ENCODE data around the gene TUBB4A.
"Not testable (repeated sequence)": the region's sequence is repeated elsewhere in the genome, so short reads cannot be mapped to it uniquely, and the experiment has no call there.

Gene TUBB4A

GRCh38 chr19:6501740-6502648 is at the start of gene TUBB4A:
Gene TUBB4A, minus strand, starts transcription at chr19:6502309. Its CDS starts 97 bp downstream, at chr19:6502212.
- no peak for DNase-seq (ENCODE audit: low read depth)

- DNase-seq (ENCODE audit: low read depth): no peak
Observed at GRCh38 chr19:6551091-6551490, 49.0 kb upstream of the TUBB4A start.

DNA sequence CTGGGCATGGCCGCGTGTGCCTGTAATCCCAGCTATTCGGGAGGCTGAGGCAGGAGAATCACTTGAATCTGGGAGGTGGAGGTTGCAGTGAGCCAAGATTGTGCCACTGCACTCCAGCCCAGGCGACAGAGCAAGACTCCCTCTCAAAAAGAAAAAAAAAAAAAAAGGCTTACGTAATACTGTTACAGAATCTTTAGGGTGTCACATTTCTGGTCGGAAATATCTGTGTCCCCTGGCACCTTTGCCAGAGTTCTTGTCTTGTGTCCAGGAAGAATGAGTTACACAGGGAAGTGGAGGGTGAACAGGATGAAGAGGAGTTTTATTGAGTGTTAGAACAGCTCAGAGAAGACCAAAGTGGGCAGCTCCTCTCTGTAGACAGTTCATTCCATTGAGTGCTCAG is 48.6 kb upstream of the TUBB4A start:
- not testable (repeated sequence) for DNase-seq (ENCODE audit: low read depth)

GRCh38 chr19:6543866-6544347 is 41.8 kb upstream of the TUBB4A start:
- no peak for DNase-seq (ENCODE audit: low read depth)

DNA sequence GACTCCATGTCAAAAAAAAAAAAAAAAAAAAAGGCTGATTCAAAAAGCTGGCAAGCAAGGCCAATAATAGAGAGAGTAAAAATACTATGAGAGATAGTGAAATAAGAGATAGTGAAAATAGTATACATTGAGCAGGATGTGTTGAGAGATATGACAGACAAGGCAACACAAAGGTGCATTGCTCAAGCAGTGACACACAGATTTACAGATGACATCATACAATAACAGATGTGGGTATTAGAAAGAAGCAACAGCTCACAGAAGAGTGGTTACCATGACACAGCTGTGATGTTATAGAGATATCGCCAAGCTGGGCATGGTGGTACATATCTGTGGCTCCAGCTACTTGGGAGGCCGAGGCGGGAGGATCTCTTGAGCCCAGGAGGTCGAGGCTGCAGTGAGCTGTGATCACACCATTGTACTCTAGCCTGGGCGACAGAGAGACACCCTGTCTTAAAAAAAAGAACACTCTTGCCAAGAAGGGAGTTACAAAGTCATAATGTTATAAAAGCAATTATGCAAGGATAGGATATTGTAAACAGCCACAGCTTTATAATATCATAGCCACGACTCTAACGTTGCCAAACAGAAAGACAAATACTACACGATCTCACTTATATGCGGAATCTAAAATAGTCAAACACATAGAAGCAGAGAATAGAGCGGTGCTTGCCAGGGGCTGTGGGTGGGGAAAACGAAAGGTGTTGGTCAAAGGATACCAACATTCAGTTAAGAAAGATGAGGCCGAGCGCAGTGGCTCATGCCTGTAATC is 39.0 kb upstream of the TUBB4A start:
- DNase-seq (ENCODE audit: low read depth): no peak

DNA sequence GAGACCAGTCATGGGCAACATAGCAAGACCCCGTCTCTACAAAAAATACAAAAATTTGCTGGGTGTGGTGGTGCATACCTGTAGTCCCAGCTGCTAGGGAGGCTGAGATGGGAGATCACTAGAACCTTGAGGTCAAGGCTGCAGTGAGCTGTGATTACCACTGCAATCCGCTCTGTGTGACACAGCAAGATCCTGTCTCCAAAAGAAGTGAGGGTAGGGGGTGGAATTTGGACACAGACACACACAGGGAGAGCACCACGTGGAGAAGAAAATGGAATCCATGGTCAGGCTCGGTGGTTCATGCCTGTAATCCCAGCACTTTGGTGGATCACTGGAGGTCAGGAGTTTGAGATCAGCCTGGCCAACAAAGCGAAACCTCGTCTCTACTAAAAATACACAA is 37.4 kb upstream of the TUBB4A start:
- DNase-seq (ENCODE audit: low read depth): no peak

GRCh38 chr19:6535558-6536137 is 33.5 kb upstream of the TUBB4A start:
- no peak for DNase-seq (ENCODE audit: low read depth)

GRCh38 chr19:6534451-6535093 is 32.5 kb upstream of the TUBB4A start:
- no peak for DNase-seq (ENCODE audit: low read depth)

DNA sequence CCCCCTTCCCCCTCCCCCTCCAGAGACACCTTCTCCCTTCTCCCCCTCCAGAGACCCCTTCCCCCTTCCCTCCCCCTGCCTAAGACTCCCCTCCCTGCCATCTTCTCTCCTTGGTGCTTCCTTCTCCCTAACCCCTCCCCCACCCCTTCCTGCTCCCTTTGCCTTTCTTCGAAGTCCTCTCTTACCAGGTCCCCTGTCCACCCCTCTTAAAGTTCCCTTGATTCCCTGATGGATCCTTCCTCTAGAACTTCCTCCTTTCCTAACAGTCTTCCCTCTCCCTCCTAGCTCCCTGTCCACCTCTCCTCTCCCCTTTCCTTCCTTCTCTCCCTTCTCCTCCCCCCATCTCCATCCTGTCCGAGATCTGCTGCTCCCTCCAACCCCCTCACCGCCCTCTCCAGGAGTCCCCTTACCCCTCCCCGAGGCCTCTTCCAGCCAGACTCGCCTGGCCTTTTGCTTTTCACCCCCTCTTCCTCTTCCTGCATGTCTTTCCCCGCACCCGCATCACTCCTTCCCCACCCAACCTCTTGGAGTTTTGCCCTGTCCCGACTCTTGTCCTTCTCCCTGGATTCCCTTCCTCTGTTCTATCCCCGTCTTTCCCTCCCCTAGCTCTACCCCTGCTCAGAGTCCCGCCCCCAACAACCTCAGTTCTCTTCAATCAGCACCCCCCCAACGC is 31.8 kb upstream of the TUBB4A start:
- DNase-seq (ENCODE audit: low read depth): no peak

DNA sequence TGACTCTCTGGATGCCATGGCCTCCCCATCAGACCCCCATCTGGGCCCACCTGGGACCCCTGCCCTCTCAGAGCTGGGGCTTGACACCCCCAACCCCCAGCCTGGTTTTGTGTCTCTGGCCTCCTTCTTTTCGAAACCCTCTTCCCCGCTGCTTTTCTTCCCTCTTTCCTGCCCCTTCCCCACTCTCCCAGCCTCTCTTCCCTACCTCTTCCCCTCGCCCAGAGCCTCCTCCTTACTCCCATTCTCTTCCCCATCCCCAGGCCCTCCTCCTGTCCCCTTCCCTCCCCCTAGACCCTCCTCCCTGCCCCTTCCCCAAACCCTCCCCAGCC is 30.9 kb upstream of the TUBB4A start:
- no peak for DNase-seq (ENCODE audit: low read depth)

DNA sequence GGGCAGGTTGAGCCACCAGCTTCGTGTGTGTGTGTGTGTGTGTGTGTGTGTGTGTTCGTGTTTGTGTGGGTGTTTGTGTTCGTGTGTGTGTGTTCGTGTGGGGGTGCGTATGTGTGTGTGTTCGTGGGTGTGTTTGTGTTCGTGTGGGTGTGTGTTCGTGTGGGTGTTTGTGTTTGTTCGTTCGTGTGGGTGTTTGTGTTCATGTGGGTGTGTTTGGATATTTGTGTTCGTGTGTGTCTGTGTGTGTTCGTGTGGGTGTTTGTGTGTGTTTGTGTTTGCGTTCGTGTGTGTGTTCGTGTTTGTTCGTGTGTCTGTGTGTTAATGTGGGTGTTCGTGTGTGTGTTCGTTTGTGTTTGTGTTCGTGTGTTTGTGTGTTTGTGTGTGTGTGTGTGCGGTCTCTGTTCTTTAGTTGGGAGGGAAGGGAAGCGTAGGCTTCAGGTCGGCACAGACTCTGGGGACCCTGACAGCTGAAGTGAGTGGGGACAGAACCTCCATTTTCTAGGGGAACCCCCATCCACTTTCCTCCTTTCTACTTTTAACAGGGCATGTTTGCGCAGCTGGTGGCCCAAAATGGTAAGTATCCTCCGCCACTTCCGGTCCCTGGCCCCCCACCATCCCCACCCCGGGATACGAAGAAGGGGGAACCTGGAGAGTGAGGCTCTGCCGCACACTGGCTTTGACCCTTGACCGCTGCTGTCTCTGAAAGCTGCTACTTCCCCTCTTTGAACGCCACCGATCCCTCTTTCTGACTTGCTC is 30.3 kb upstream of the TUBB4A start:
- DNase-seq (ENCODE audit: low read depth): no peak

GRCh38 chr19:6531956-6532243 is 29.8 kb upstream of the TUBB4A start:
- DNase-seq (ENCODE audit: low read depth): no peak

DNA sequence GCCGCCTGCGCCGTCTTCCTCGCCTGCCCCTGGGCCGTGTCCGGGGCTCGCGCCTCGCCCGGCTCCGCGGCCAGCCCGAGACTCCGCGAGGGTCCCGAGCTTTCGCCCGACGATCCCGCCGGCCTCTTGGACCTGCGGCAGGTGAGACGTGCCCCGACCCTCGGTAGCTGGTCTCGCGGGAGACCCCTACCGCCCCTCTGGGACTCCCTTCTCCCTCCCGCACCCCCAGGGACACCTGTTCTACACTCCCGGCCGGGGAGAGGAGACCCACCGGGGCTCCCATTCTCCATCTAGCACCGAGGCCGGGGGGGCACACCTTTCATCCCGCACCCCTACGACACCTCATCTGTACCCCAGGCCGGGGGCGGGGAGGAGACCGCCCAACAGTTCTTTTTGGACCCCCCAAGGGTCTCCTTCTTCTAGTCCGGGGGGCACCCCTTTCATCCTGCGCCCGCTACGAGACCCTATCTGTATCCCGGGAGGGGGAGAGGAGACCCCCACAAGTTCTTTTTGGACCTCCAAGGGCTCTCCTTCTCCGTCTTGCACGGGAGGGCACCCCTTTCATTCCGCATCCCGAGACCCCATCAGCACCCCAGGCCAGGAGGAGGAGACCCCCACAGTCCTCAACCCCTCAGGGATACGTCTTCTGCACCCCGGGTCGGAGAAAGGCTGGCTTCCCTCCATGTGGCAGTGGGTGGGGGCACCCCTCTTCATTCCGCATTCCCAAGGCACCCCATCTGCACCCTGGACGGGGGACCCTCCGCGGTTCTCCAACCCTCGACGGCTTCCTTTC is 29.2 kb upstream of the TUBB4A start:
- DNase-seq (ENCODE audit: low read depth): no peak

DNA sequence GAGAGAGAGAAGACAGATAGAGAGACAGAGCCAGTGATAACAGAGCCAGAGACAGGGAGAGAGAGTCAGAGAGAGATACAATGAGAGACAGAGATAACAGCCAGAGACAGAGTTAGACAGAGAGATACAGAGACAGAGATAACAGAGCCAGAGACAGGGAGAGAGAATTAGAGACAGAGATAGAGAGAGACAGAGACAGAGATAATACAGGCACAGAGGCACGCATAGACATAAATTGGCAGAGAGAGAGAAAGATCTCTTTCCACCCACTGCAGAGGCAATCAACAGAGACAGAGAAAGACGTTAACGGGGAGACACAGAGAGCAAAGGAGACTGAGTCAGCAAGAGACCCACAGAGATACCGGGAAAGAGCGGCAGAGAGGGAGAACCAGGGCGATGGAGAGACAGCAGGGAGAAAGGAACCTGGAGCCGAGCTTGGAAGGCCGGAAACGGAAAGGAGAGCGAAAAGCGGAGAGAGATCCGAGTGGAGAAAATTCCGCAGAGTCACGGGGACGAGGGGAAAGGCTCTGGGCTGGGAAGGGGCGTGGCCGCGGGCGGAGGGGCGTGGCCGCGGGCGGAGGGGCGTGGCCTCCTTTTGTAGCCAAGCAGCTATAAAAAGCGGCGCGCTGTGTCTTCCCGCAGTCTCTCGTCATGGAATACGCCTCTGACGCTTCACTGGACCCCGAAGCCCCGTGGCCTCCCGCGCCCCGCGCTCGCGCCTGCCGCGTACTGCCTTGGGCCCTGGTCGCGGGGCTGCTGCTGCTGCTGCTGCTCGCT is 28.5 kb upstream of the TUBB4A start, which contains the start of gene TNFSF9:
TNFSF9 (plus strand) TSS at position 641 of the 777 bp plus-strand sequence; CDS start at position 652, 11 bp downstream.
- DNase-seq (ENCODE audit: low read depth): peak; percentile 87

DNA sequence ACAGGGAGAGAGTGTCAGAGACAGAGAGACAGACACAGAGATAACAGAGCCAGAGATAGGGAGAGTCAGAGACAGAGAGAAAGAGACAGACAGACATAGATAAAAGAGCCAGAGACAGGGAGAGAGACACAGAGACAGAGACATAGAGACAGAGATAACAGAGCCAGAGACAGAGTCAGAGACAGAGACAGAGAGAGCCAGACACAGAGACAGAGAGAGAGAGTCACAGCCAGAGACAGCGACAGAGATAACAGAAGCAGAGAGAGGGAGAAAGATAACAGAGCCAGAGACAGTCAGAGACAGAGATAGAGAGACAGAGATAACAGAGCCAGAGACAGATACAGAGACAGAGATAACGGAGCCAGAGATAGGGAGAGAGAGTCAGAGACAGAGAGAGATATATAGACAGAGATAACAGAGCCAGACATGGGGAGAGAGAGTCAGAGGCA is 27.9 kb upstream of the TUBB4A start:
- DNase-seq (ENCODE audit: low read depth): no peak

DNA sequence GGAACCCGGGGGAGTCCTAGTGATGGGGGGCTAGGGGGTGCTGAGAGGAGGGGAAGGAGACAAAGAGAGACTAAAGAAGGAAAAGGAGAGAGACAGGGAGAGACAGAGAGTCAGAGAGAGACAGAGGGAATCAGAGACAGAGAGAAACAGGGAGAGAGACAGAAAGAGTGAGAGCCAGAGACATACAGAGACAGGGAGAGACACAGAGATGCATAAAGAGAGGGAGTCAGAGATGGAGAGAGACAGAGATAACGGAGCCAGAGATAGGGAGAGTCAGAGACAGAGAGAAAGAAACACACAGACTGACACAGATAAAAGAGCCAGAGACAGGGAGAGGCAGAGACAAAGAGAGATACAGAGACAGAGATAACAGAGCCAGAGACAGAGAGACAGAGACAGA is 27.2 kb upstream of the TUBB4A start:
- DNase-seq (ENCODE audit: low read depth): no peak

GRCh38 chr19:6528544-6529121 is 26.5 kb upstream of the TUBB4A start:
- DNase-seq (ENCODE audit: low read depth): no peak

DNA sequence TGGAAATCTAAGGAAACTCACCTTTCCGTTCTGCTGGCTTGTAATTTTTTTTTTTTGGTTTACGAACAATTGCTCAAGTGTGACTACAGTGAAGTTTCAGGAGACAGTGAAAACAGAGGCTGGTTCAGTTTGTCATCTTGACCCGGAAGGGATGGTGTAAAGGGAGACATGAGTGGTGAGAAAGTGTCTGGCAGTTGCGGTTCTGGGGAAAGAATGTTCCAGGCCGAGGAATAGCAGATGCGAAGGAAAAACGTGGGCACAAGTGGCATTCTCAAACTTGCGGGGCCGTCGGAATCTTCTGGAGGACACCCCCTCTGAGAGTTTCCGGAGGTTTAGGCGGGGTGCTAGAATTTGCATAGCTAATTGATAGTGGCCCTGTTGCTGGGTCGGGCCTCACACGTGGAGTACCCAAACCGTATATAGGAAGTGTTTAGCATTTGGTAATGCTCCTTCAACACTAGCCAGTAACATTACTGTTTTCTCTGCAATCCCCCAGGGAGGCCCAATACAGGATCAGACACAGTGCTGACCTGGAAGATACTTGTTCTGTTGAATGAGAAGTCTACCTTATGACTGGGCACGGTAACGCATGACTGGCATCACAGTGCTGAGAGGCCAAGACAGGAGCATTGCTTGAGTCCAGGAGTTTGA is 25.9 kb upstream of the TUBB4A start:
- DNase-seq (ENCODE audit: low read depth): no peak
